B cell (primary cell): ENCODE measurements around the gene PCBP2. TPM values are rescaled to one million over a fixed set of nuclear protein-coding genes. Genes with fewer than 3 reads are reported as not detected.

Source experiments
- ATAC-seq: fragments of 200-7000 bp; cut with Tn5 transposase; one replicate; pipeline ENCODE4 v1.10.0; 2021; ENCODE audit warnings: low read depth, mild to moderate bottlenecking, moderate number of reproducible peaks, moderate library complexity
- CTCF ChIA-PET: fragments of 350-600 bp; sonication (Branson Sonifier 250); formaldehyde crosslinking; loops from one replicate; lab custom pipeline; 2021; ENCODE audit warnings: antibody characterized with exemption, inconsistent platforms; lab: Charles Lee
- POLR2A ChIA-PET: fragments of 350-600 bp; sonication (Branson Sonifier 250); formaldehyde crosslinking; loops from one replicate; lab custom pipeline; 2021; ENCODE audit warnings: antibody characterized with exemption; lab: Charles Lee
- DNase-seq: peaks from one replicate; pipeline ENCODE4 v3.0.0; 2013
- H2AFZ ChIP-seq: 2 replicates; pipeline ENCODE4 v1.6.1; 2012; ENCODE audit warnings: mild to moderate bottlenecking, low read depth, low read length; ENCODE audit not compliant: insufficient read depth, poor library complexity, severe bottlenecking
- H3K27ac ChIP-seq, 2 donors: 1 replicate in 1 of 2; 2 replicates in 1 of 2; pipeline ENCODE4 v1.5.1; 2012 to 2013; ENCODE audit warnings: low read length in 2 of 2, mild to moderate bottlenecking in 2 of 2, moderate library complexity in 1 of 2
- H3K27me3 ChIP-seq, 4 experiments: fragments of 200-600 bp in 1 of 4; sonication (generic) in 1 of 4; replicated peaks in 1 of 4; 1 replicate in 2 of 4; 2 replicates in 2 of 4; pipeline versions ENCODE4 v1.6.1 to v1.7.0; 2013 to 2016; ENCODE audit warnings: low read length in 3 of 4, mild to moderate bottlenecking in 2 of 4, mixed read lengths in 1 of 4, moderate library complexity in 1 of 4; ENCODE audit not compliant: insufficient read depth in 4 of 4, control insufficient read depth in 3 of 4; ENCODE audit errors: control extremely low read depth in 1 of 4
- H3K36me3 ChIP-seq, 2 experiments: replicated peaks in 1 of 2; 1 replicate in 1 of 2; 2 replicates in 1 of 2; pipeline versions ENCODE4 v1.6.1 to v1.7.1; 2013; ENCODE audit warnings: low read length in 1 of 2; ENCODE audit not compliant: insufficient read depth in 2 of 2, control insufficient read depth in 1 of 2; ENCODE audit errors: control extremely low read depth in 1 of 2, extremely low read depth in 1 of 2
- H3K4me1 ChIP-seq, 2 donors: fragments of 200-600 bp in 1 of 2; sonication (generic) in 1 of 2; 1 replicate in 1 of 2; 2 replicates in 1 of 2; pipeline versions ENCODE4 v1.5.1 to v1.6.1; 2013 to 2017; ENCODE audit warnings: low read length in 2 of 2; ENCODE audit not compliant: control insufficient read depth in 2 of 2, insufficient read depth in 2 of 2
- H3K4me2 ChIP-seq: replicated peaks from 2 replicates; pipeline ENCODE3; 2012; ENCODE audit warnings: mild to moderate bottlenecking, low read depth, low read length; ENCODE audit not compliant: poor library complexity, severe bottlenecking
- H3K4me3 ChIP-seq, 5 experiments: fragments of 200-600 bp in 1 of 5; sonication (generic) in 1 of 5; 1 replicate in 3 of 5; 2 replicates in 2 of 5; pipeline versions ENCODE4 v1.5.1 to v1.7.0; 2011 to 2016; ENCODE audit warnings: low read length in 4 of 5, mild to moderate bottlenecking in 4 of 5, low read depth in 2 of 5, control low read depth in 1 of 5, moderate library complexity in 1 of 5; ENCODE audit not compliant: insufficient read depth in 1 of 5; ENCODE audit errors: control extremely low read depth in 1 of 5, extremely low read depth in 1 of 5
- H3K79me2 ChIP-seq: fragments of 200-600 bp; sonication (generic); one replicate; pipeline ENCODE4 v1.6.0; 2016; ENCODE audit warnings: low read length; ENCODE audit not compliant: control insufficient read depth, insufficient read depth
- H3K9ac ChIP-seq: fragments of 200-600 bp; sonication (generic); 2 replicates; pipeline ENCODE4 v1.6.1; 2017; ENCODE audit warnings: mild to moderate bottlenecking, low read length, moderate library complexity
- H3K9me3 ChIP-seq, 3 donors: one replicate each; pipeline versions ENCODE4 v1.6.1 to v1.7.1; 2013; ENCODE audit warnings: low read length in 2 of 3; ENCODE audit not compliant: control insufficient read depth in 2 of 3, insufficient read depth in 1 of 3; ENCODE audit errors: control extremely low read depth in 1 of 3
- H4K20me1 ChIP-seq: 2 replicates; pipeline ENCODE4 v1.6.0; 2012; ENCODE audit warnings: mild to moderate bottlenecking, low read length; ENCODE audit not compliant: insufficient read depth, control insufficient read depth, poor library complexity, severe bottlenecking
- H3K27ac Mint-ChIP-seq: one replicate; pipeline ENCODE4 v1.8.0; 2021; ENCODE audit warnings: mixed read lengths
- H3K27me3 Mint-ChIP-seq: one replicate; pipeline ENCODE4 v1.8.0; 2021; ENCODE audit warnings: mixed read lengths
- H3K4me1 Mint-ChIP-seq: one replicate; pipeline ENCODE4 v1.8.0; 2021; ENCODE audit warnings: mixed read lengths
- H3K4me3 Mint-ChIP-seq: one replicate; pipeline ENCODE4 v1.8.0; 2021; ENCODE audit warnings: mixed read lengths
- H3K9me3 Mint-ChIP-seq: one replicate; pipeline ENCODE4 v1.8.0; 2022; ENCODE audit warnings: mixed read lengths; ENCODE audit not compliant: insufficient read depth
- EZH2 ChIP-seq: IDR thresholded peaks from 2 replicates; pipeline ENCODE4 v1.6.1; 2012; ENCODE audit warnings: borderline replicate concordance, low read depth, mild to moderate bottlenecking, moderate library complexity, low read length; ENCODE audit not compliant: insufficient read depth, poor library complexity, severe bottlenecking
- WGBS: methylation state at CpG from one replicate; pipeline ENCODE4 v1.1.5; 2013; ENCODE audit warnings: missing lambda C conversion rate; ENCODE audit not compliant: insufficient coverage; 5-methylcytosine and 5-hydroxymethylcytosine counted together
- intact Hi-C: fragments of 100-400 bp; cut with micrococcal nuclease; formaldehyde crosslinking; loops from one replicate; pipeline ENCODE4 v1.10.0; 2022
- polyA plus RNA-seq: library from polyadenylated mRNA; depleted of rRNA; stranded (reverse); fragments of >200 nt; gene quantifications from 2 replicates; pipeline ENCODE4 v1.2.3, GENCODE V29; 2012
- total RNA-seq, 2 donors: library from RNA; stranded (reverse); fragments of 120-200 nt in 1 of 2; gene quantifications; 1 replicate in 1 of 2; 2 replicates in 1 of 2; pipeline versions ENCODE4 v1.2.3 to v1.2.4, GENCODE V29; 2013 to 2022
- TF ChIP-seq, protein P1 (sequence below): fragments of 200-600 bp; IDR thresholded peaks from one replicate; pipeline ENCODE4 v1.8.0; 2022; ENCODE audit warnings: antibody characterized with exemption, mild to moderate bottlenecking

PCBP2 gene
- total and polyA plus RNA-seq, 2 donors (not counting 1 experiment from before 2014, with no cell fraction given) = 492 to 944 TPM

GRCh38 chr12:53495903-53496751 is 44.2 kb downstream of the PCBP2 start:
- no peaks in the 10 kb centered on the region for H3K27me3 Mint-ChIP-seq
- POLR2A ChIA-PET = no interaction called here
- CTCF ChIA-PET = interaction anchor here (1.5 to 2.0 kb wide), 2 partner anchors 13 to 21 kb away, joined by 3 to 6 read pairs; no protein-coding TSS in a partner anchor
- Histone ChIP-seq H3K27ac (no peak overlapping the region), H3K9ac (no peak overlapping the region), H3K36me3 (no peaks in the 10 kb centered on the region), H3K27me3 (no peaks in the 10 kb centered on the region), H3K4me3 (no peak overlapping the region), H4K20me1 (no peaks in the 10 kb centered on the region), H3K9me3 (no peaks in the 10 kb centered on the region), H3K4me2 (no peak overlapping the region), H3K4me1 (peaks cover 30 to 40% of the 10 kb centered on the region in 2 donors), H3K79me2 (no peaks in the 10 kb centered on the region), H2AFZ (no peak overlapping the region)
- DNase-seq = no peak
- no peaks in the 10 kb centered on the region for H3K9me3 Mint-ChIP-seq
- H3K4me1 Mint-ChIP-seq = peaks cover 37% of the 10 kb centered on the region
- TF ChIP-seq, protein P1, sequence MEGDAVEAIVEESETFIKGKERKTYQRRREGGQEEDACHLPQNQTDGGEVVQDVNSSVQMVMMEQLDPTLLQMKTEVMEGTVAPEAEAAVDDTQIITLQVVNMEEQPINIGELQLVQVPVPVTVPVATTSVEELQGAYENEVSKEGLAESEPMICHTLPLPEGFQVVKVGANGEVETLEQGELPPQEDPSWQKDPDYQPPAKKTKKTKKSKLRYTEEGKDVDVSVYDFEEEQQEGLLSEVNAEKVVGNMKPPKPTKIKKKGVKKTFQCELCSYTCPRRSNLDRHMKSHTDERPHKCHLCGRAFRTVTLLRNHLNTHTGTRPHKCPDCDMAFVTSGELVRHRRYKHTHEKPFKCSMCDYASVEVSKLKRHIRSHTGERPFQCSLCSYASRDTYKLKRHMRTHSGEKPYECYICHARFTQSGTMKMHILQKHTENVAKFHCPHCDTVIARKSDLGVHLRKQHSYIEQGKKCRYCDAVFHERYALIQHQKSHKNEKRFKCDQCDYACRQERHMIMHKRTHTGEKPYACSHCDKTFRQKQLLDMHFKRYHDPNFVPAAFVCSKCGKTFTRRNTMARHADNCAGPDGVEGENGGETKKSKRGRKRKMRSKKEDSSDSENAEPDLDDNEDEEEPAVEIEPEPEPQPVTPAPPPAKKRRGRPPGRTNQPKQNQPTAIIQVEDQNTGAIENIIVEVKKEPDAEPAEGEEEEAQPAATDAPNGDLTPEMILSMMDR = no peak
- no peak for TF ChIP-seq EZH2
- no CpG with 5 or more reads among the region's 5 CpGs for WGBS
- no peak for ATAC-seq
- intact Hi-C loops = no loop called here
- peak overlapping the region; percentile 17 for H3K27ac Mint-ChIP-seq
- H3K4me3 Mint-ChIP-seq = no peak overlapping the region

GRCh38 chr12:53496752-53497032 is 44.8 kb downstream of the PCBP2 start:
- H3K9me3 ChIP-seq = peaks cover 0 to 4% (median 0%) of the 10 kb centered on the region in 3 donors
- H3K9ac ChIP-seq = no peak overlapping the region
- TF ChIP-seq EZH2 = no peak
- TF ChIP-seq, protein P1 = no peak
- H3K4me1 Mint-ChIP-seq = peaks cover 42% of the 10 kb centered on the region
- no peak overlapping the region for H3K4me3 ChIP-seq
- POLR2A ChIA-PET = no interaction called here
- peaks cover 3% of the 10 kb centered on the region for H3K79me2 ChIP-seq
- H3K9me3 Mint-ChIP-seq = no peaks in the 10 kb centered on the region
- no peak overlapping the region for H3K27ac Mint-ChIP-seq
- H2AFZ ChIP-seq = no peak overlapping the region
- H3K4me3 Mint-ChIP-seq = no peak overlapping the region
- no peaks in the 10 kb centered on the region for H4K20me1 ChIP-seq
- intact Hi-C loops = no loop called here
- H3K4me2 ChIP-seq = no peak overlapping the region
- H3K27me3 ChIP-seq = no peaks in the 10 kb centered on the region
- H3K27ac ChIP-seq = no peak overlapping the region
- WGBS = no CpG with 5 or more reads among the region's 1 CpG
- no peaks in the 10 kb centered on the region for H3K36me3 ChIP-seq
- no peak for ATAC-seq
- no peaks in the 10 kb centered on the region for H3K27me3 Mint-ChIP-seq
- peaks cover 33 to 44% of the 10 kb centered on the region in 2 donors for H3K4me1 ChIP-seq
- CTCF ChIA-PET = interaction anchor here (2.0 kb wide), 1 partner anchor 12 kb away, joined by 6 read pairs; no protein-coding TSS in a partner anchor
- no peak for DNase-seq
